HL-60 (cell line): ENCODE measurements around the gene PIGB.

Experiments
- DNase-seq, 2 experiments: peaks; one replicate each; pipeline ENCODE4 v3.0.0-alpha.2; 2010 to 2020; ENCODE audit warnings: low read depth in 1 of 2, low spot score in 1 of 2
- H3K27ac ChIP-seq: fragments of 250-450 bp; sonication (Bioruptor Pico); replicated peaks from 2 replicates; pipeline ENCODE4 v1.5.1; 2020; ENCODE audit warnings: mild to moderate bottlenecking, moderate library complexity
- H3K27me3 ChIP-seq: fragments of 250-450 bp; sonication (Bioruptor Pico); 2 replicates; pipeline ENCODE4 v1.5.1; 2021; ENCODE audit warnings: mild to moderate bottlenecking, moderate library complexity; ENCODE audit not compliant: insufficient read depth, poor library complexity, severe bottlenecking
- H3K4me3 ChIP-seq: replicated peaks from 2 replicates; pipeline ENCODE4 v1.5.1; 2011; ENCODE audit warnings: mild to moderate bottlenecking, control low read depth, low read length; ENCODE audit not compliant: insufficient read depth
- GABPA ChIP-seq: IDR thresholded peaks from 2 replicates; pipeline ENCODE4 v1.6.1; 2012; ENCODE audit warnings: low read depth
- POLR2AphosphoS5 ChIP-seq: IDR thresholded peaks from 2 replicates; pipeline ENCODE4 v1.6.1; 2012; ENCODE audit warnings: low read depth
- REST ChIP-seq: IDR thresholded peaks from 2 replicates; pipeline ENCODE4 v1.6.1; 2012; ENCODE audit warnings: low read depth; ENCODE audit not compliant: insufficient replicate concordance
- SPI1 ChIP-seq: IDR thresholded peaks from 2 replicates; pipeline ENCODE4 v1.6.1; 2012; ENCODE audit warnings: low read depth, mild to moderate bottlenecking, borderline replicate concordance
- TF ChIP-seq, protein P1 (sequence below): IDR thresholded peaks from one replicate; pipeline ENCODE4 v1.5.1; 2011; ENCODE audit warnings: low read length, control low read depth, inconsistent platforms; ENCODE audit not compliant: insufficient read depth

The PIGB gene

GRCh38 chr15:55356985-55357585, 38.1 kb downstream of the PIGB start:
- TF ChIP-seq REST (no peak), SPI1 (no peak)
- DNase-seq = no peak
- H3K27me3 ChIP-seq = no peaks in the 10 kb centered on the region
- H3K27ac ChIP-seq = no peak overlapping the region
- no peak overlapping the region for H3K4me3 ChIP-seq

- Histone ChIP-seq H3K4me3 (no peak overlapping the region), H3K27me3 (no peaks in the 10 kb centered on the region), H3K27ac (no peak overlapping the region)
- TF ChIP-seq POLR2AphosphoS5 = no peak
- TF ChIP-seq SPI1 = no peak
- TF ChIP-seq GABPA = no peak
- TF ChIP-seq REST = no peak
- TF ChIP-seq, protein P1, sequence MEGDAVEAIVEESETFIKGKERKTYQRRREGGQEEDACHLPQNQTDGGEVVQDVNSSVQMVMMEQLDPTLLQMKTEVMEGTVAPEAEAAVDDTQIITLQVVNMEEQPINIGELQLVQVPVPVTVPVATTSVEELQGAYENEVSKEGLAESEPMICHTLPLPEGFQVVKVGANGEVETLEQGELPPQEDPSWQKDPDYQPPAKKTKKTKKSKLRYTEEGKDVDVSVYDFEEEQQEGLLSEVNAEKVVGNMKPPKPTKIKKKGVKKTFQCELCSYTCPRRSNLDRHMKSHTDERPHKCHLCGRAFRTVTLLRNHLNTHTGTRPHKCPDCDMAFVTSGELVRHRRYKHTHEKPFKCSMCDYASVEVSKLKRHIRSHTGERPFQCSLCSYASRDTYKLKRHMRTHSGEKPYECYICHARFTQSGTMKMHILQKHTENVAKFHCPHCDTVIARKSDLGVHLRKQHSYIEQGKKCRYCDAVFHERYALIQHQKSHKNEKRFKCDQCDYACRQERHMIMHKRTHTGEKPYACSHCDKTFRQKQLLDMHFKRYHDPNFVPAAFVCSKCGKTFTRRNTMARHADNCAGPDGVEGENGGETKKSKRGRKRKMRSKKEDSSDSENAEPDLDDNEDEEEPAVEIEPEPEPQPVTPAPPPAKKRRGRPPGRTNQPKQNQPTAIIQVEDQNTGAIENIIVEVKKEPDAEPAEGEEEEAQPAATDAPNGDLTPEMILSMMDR = no peak
- no peak for DNase-seq
These were observed 38.8 kb downstream of the PIGB start for GRCh38 chr15:55357774-55358173.

DNA sequence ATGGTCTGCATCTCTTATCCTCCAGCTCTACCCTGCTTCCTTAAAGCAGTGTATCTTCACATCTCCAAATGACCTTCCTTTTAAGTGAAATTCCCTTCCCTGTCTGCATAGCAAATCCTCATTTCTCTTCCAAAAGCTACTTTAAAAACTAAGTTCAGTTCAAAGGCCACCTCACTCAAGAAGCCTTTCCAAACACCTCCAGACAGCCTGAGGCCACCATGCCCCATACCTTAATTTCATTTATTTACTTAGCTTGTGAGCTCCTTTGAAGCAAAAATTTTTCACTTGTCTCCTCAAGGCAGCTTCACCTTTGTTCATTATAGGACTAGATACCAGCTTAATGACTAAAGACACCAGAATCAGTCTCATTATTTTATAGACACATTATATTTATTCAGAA, 39.4 kb downstream of the PIGB start:
- no peak overlapping the region for H3K27ac ChIP-seq
- TF ChIP-seq POLR2AphosphoS5 = no peak
- TF ChIP-seq, protein P1 = no peak
- no peak for TF ChIP-seq GABPA
- no peak for TF ChIP-seq SPI1
- TF ChIP-seq REST = no peak
- no peaks in the 10 kb centered on the region for H3K27me3 ChIP-seq
- H3K4me3 ChIP-seq = no peak overlapping the region
- no peak for DNase-seq
